HG03095 (cell line): ENCODE measurements around the gene CRIM1.
"Not testable (repeated sequence)": the region's sequence is repeated elsewhere in the genome, so short reads cannot be mapped to it uniquely, and the experiment has no call there.

Experiments
- ATAC-seq: cut with Tn5 transposase; IDR thresholded peaks from one replicate; pipeline ENCODE4 v1.9.1; 2021; ENCODE audit warnings: moderate library complexity; ENCODE audit not compliant: unreplicated experiment

CRIM1 gene, protein sequence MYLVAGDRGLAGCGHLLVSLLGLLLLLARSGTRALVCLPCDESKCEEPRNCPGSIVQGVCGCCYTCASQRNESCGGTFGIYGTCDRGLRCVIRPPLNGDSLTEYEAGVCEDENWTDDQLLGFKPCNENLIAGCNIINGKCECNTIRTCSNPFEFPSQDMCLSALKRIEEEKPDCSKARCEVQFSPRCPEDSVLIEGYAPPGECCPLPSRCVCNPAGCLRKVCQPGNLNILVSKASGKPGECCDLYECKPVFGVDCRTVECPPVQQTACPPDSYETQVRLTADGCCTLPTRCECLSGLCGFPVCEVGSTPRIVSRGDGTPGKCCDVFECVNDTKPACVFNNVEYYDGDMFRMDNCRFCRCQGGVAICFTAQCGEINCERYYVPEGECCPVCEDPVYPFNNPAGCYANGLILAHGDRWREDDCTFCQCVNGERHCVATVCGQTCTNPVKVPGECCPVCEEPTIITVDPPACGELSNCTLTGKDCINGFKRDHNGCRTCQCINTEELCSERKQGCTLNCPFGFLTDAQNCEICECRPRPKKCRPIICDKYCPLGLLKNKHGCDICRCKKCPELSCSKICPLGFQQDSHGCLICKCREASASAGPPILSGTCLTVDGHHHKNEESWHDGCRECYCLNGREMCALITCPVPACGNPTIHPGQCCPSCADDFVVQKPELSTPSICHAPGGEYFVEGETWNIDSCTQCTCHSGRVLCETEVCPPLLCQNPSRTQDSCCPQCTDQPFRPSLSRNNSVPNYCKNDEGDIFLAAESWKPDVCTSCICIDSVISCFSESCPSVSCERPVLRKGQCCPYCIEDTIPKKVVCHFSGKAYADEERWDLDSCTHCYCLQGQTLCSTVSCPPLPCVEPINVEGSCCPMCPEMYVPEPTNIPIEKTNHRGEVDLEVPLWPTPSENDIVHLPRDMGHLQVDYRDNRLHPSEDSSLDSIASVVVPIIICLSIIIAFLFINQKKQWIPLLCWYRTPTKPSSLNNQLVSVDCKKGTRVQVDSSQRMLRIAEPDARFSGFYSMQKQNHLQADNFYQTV

DNA sequence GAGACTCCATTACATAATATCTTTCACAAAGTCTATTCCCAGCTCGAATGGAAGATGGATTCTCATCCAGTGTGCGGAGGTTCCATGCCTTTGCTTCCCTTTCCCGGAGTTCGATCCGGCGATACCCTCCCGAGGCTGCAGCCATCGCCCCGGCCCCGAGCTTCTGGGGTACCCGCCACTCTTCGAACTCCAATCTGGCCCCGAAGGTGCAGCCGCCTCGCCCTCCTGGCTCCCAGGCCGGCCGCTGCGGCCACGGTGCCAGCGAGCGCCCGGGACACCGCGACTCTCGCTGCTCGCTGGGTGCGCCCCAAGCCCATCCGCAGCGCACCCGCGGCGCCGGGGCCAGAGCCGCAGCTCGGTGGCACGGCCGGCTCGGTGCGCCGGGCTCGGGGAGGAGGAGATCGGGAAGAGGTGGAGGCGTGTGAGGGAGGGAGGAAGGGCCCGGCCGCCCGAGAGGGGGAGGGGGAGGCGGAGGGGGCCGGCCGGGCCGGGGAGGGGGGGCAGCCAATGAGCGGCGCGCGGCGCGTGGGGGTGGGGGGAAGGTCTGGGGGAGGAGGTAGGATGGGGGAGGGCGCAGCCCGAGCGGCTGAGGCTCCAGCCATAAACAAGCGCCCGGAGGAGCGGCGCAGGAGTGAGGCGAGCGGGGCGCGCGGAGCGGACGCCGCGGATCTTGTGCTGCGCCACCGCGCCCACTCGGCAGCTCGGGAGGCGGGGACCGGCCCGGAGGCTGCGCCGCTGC lies at the start of gene CRIM1:
CRIM1 (plus strand) TSS at position 628 of the 739 bp plus-strand sequence. CDS start 515 bp downstream, outside the sequence.
- peak; percentile 35 for ATAC-seq

DNA sequence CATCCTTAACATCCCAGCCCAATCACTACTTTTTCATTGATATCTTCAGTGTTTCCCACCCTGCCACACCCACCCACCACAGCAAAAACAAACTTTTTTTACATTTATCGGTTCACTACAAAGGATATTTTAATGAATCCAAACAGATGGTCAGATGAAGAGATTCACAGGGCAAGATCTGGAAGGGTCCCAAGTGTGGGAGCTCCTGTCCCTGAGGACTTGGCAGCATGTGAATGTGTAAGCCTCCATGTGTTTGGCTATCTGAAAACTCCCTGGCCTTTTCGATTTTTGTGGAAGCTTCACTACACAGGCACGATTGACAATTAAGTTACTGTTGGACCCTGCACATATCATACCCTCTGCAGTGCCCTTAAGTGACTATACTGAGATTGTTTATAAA lies 48.1 kb upstream of the CRIM1 start:
- no peak for ATAC-seq

DNA sequence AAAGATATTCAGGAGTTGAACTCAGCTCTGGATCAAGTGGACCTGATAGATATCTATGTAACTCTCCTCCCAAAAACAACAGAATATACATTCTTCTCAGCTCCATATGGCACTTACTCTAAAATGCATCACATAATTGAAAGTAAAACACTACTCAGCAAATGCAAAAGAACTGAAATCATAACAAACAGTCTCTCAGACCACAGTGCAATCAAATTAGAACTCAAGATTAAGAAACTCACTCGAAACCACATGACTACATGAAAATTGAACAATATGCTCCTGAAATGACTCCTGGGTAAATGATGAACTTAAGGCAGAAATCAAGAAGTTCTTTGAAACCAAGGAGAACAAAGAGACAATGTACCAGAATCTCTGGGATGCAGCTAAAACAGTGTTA lies 45.1 kb upstream of the CRIM1 start:
- ATAC-seq: not testable (repeated sequence)

DNA sequence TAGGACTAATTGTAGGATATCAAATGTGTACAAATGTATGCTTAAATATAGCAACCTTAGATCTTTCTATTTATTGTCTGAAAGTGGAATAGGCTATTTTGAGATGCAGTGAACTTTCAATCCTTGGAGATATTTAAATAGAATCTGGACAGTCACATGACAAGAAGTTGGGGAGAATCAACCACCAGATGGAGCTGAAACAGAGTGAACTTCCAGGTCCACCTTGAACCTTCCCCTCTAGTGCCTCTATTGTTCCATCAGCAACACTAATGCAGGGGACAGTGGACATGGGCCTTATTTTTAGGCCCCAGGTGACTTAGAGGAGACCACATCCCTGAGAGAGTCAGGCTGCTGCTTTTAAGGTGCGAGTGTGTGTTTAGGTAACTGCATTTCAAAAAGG lies 37.0 kb upstream of the CRIM1 start:
- no peak for ATAC-seq

DNA sequence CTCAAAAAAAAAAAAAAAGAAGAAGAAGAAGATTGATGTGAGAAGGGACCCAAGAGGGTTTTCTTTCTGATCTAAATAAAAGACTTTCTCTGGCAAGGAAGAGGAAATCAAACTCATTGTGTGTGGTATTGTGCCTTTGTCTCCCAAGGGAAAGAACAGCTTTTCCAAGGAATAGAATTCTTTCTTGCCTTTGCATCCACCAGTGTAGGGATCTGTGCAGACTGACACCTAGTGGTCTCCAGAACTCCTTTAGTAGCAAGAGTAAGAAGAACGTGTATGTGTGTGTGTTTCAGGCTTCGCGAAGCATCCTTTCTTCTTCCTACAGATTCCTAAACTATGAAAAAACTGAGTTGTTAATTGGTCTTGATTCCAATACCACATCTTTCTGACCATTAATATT lies 33.5 kb upstream of the CRIM1 start:
- no peak for ATAC-seq

DNA sequence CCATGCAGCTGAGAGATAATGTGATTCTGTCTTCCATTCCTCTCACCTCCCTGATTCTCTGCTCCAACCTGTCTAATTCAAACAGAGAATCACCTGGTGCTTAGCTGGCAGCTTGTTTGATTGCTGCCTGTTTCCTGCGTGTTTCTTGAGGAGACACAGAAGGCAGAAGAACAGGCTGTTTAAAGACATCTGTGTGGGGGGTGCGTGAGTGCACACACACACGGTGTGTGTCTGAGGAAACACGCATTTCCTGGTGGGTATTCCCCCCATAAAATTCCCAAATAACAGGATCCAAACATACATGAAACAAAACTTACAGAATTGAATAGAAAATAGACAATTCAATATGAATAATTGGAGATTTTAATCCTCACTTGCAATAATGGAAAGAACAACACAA lies 29.3 kb upstream of the CRIM1 start:
- ATAC-seq: no peak

DNA sequence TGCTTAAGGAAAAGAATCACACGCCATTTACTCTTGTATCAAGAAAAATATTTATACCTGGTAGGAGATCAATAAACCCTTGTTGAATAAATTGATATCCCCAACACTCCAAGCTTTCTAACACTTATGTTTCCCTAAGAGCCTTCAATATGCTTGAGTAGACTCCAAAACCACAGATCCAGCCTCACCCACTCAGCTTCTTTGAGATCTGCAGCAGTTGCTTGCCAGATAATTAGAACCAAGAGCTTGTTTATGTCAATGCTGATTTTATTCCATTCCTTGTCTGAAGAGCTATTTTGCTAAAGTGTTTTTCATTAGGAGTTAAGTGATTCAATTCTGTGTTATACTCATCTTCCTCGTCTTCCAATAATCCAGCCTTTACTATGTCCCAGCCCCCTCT lies 26.3 kb upstream of the CRIM1 start:
- ATAC-seq: no peak

DNA sequence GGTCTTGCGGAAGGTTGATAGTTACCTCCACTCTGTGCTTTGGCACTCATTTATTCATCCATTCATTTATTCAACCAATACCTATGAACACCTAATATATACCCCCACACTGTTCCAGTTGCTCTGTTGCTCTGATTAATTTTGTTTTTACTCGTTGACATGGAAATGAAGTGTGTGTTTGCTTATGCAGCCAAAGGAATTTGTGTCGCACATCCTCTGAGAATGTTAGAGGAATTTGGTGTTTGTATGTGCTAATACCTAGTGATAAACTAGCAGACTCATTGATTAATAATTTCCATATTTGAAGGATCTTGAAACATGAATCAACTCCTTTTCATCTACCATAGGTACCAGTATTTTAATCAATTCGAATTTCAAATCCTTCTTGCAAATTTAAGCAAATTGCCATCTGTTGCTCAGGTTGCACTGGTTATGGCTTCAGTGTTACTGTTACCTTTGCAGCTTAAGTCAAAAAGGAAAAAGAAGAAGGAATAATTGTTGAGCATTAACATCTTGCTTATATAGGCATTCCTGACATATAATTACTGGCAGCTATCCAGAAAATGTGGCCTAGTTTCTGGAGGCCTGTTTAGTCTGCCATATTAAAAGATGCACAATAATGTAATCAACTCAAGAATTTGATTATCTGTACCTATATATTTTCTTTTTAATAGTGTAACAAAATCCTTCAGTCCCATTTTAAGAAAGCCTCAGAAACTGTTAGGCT lies 25.7 kb upstream of the CRIM1 start:
- ATAC-seq: no peak

DNA sequence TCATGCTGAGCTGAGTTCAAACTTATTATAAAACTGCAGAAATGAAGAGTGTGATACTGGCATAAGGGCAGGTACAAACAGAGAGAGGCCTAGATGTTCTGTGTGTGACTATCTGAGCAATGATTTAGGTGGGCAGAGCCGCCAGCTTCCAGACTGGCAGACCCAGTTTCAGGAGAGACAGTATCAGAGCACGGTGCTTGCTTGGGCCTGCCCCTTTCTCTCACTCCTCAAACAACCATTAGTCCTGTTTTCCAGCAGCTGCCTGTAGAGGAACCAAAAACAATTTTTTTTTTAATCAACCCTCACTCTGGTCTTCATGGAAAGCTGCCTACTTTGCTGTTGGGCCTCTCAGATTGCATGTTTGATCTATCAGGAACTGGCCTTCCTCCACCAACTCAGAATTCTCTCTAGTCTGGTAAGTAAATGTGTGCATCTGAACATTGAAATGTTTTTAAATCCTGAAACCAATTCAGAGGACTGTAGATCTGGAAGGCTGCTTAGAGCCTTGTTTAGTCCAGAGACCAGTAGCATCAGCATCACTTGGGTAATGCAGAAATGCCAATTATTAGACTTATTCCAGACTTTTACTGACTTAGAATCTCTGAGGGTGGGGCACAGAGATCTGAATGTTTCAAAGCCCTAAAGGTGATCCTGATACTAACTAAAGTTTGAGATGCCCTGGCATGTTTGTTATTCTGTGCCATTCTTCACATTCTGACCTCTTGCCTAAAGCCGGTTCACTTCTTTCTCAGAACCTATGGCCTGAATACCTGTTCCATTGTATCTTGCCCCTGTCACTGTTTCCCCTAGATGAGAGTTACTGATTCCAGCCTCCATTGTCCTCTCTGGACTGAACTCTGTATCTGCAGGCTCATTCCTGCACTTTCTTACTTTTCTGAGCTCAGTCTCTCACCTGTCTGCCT lies 24.8 kb upstream of the CRIM1 start:
- ATAC-seq: no peak

DNA sequence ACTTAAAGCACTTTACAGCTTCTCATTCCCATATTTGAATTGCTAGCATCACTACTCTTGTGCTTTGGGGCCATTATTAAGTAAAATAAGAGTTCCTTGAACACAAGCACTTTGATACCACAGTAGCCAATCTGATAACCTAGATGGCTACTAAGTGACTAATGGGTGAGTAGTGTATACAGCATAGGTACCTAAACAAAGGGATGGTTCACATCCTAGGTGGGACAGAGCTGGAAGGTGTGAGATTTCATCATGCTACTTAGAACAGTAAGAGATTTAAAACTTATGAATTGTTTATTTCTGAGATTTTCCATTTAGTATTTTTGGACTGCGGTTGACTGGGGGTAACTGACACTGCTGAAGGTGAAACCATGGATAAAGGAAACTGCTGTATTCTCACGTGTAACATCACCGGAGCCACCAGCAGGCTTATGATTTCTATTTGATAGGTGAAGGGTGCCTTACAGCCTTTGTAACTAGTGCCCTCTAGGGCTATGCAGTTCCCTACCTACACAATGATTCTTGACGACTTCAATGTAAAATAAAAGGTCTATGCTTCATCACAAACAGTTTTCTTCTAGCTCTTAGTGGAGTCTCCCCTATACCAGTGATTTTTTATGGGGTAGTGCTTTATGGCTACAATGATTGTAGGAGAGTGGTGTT lies 22.1 kb upstream of the CRIM1 start:
- no peak for ATAC-seq

DNA sequence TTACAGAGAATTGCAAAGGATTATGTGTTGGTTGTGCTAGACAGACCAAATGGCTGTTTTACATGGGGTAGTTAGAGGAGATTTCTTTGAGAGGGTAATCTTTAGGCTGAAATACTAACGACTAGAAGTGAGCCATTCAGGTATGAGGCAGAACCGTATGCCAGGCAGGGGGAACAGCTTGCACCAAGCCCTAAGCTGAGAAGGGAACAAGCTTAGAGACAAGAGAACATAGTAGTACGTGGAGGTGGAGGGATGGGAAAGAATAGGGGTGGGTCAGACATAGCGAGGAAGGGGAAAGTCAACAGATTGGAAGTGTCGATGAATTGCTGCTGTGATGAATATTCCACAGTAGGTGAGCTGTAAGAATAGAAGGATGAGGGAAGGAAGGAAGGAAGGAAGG lies 20.0 kb upstream of the CRIM1 start:
- ATAC-seq: no peak

DNA sequence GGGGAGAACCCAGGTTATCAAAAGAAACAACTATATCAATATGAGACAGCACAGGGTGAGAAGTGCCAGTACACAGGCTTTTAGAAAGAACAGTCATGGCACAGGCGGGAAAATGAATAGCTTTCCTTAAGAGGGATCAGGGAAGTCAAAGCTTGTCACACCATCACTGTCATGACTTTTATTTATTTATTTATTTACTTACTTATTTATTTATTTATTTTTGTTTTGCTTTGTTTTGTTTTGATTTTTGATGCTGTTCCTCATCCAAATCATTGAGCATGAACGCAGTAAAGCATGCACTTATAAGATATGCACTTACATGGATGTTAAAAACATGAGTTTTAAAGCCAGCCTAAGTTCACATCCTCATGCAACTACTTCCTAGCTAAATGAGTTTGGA lies 19.3 kb upstream of the CRIM1 start:
- no peak for ATAC-seq

DNA sequence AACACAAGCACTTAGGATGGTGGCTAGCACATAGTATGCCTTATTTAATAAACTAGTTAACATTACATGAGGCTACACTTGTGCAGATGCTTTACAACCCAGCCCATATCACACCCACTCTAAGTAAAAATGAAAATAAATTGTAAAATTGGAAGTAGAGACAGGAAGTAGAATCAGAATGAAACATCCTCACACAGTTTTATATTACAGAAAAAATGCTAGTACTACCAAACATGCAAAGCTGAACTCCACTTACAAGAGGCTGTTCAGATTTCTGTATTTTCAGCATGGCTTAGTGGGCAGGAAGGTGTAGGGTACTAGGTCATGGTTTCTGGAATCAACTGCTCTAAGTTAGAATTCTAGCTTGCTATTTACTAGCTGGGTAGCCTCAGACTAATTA lies 18.2 kb upstream of the CRIM1 start:
- ATAC-seq: no peak

DNA sequence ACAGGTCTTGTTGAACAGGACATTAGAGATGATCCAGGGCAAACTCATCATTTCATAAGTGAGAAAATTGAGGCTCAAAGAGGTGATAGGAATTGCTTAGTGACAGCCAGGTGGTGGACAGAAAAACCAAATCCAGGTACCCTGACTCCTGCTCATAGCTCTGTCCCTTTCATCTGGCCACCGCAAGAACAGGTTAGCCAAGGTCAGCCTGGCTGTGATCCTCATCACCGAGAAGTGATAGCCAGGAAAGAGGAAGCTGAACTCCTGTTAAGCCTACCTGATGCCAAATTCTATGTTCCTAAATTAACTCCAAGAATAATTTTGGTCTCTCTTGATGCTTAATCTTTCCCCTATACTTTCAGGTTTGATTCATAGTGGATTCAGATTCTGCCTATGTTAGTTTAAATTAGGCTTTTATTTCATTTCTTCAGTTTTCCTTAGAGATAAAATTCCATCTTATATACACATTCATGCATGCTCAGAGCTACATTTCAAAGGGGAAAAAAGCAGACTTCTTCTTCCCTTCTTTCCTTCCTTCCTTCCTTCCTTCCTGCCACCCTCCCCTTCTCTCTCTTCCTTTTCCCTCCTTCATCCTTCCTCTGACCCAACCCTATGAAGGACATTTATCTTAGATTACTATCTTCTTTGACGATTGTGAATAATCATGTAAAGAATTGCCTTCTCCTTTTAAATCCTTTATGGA lies 17.3 kb upstream of the CRIM1 start:
- ATAC-seq: no peak

DNA sequence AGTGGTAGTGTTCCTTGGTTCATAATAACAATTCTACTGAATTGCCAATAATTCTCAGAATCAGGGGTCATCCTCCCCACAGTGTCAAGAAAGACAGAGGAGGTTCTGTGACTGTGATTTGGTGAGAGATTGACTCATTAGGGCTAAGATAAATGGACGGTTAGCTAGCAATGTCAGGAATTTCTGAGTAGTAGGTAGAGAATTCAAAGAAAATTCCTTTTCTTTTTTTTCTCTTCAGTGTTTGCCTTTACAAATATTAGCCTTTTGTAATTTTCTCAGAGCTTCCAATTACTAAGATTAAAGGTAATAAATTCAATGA lies 16.8 kb upstream of the CRIM1 start:
- ATAC-seq: no peak

DNA sequence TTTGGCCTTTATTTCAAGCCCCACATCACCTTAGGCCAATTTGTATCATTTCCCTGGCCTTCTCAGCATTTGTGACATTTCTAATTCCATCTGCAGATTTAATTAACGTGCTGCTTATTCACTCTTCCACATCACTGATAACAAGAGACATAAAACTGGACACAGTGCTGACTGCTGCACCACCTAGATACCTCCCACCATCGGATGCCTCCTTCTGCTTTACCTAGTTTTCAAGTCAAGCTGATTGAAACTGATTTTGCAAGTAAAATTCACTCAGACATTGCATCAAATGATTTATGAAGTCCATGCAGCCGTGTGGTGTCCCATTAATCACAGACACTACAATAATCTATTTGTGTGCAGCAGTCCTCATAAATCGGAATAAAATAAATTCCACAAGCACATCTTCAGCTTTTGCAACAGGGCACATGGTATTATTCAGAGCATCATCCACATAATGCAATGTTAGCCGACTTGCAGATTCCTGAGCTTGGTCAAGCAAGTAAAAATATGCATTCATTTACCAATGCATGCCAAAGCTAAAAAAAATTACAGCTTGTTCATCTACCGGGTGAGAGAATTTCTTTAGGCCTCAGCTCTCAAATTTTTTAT lies 15.9 kb upstream of the CRIM1 start:
- no peak for ATAC-seq

DNA sequence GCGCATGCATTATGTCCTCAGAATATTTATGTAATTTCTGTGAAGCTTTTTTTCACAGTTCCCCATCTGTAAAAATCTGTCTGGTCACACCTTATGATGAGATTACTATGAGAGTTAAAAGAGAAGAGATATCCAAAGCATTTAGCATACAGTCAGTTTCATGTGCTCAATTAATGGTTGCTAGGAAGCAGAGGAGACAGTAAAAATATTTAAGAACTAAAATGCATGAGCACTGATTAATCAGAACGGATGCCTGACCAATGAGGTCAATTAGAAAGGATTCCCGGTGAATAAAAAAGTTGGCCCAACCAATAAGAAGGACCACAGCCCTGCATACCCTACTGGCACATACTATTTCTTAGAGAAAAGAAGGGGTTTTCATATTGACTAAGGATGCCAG lies 12.0 kb upstream of the CRIM1 start:
- no peak for ATAC-seq

DNA sequence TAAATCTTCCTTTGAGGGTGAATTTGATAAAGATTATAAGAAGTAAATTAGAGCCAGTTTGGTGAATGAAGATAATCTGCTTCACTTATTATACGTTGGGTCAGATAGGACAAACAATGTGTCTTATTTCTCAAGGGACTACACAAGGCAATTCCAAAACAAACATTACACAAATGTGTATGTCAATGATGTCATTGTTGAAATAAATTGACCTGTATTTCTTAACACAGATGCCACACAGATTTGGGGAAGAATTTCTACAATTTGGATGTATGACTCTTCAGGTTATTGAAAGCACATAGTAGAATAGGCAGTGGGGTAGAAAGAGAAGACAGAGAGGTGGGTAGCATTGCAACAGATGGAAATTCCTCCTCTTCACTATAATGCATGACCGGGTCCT lies 6.9 kb upstream of the CRIM1 start:
- no peak for ATAC-seq
